ENCODE data around the gene HECW1.
"Not testable (repeated sequence)": the region's sequence is repeated elsewhere in the genome, so short reads cannot be mapped to it uniquely, and the experiment has no call there.

Gene HECW1

DNA sequence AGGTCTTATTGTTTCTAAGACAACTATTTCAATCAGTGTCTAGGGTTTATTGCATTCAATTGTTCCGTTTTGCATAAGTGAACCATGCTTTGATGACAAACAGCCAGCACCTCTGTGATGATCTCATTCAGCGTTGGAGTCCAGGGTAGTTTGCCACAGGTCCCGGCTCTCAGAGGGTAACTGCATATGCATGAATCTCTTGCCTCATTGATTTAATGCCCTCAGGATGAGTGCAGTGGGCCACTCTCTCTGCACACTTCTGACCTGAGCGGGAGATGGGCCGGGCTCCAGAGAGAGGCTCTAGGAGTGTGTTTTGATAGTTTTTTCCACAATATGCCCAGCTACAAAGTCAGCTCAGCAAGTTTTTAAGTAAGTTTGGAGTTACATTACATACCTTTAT lies 83.9 kb downstream of the HECW1 start:
- H3K9ac ChIP-seq, result no peak overlapping the region
- H3K4me1 ChIP-seq, result peaks cover 23 to 29% (median 27%) of the 10 kb centered on the region in 10 experiments
- TF ChIP-seq Cebpa-rat (IDR thresholded peaks at IDR 0.05), result no peak
- no peaks in the 10 kb centered on the region for H3K27me3 ChIP-seq
- H3K36me3 ChIP-seq, result 0 out of 22 replicates have a peak, but pooled peaks cover 0 to 5% (median 0%) of the 10 kb centered on the region in 11 experiments
- H3K9me3 ChIP-seq (replicated peaks in 1 of 11), result no peaks in the 10 kb centered on the region
- H3K27ac ChIP-seq, result no peak overlapping the region
- H3K4me2 ChIP-seq, result no peak overlapping the region
- no peak overlapping the region for H3K4me3 ChIP-seq
- no peaks in the 10 kb centered on the region for H4K20me1 ChIP-seq

DNA sequence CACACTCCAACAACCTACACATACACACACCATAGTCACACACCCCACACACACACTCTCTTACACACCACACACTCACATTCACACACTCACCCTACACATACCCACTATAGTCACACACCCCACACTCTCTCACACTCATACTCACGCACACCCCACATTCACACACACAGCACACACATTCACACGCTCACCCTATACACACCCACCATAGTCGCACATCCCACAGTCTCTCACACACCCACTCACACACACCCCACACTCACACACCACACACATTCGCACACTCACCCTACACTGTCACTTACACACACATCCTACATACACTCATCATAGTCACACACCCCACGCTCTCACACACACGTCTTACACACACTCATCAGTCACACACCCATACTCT lies 85.6 kb downstream of the HECW1 start:
- TF ChIP-seq Cebpa-rat (IDR thresholded peaks at IDR 0.05), result no peak
- no peaks in the 10 kb centered on the region for H3K27me3 ChIP-seq
- H3K27ac ChIP-seq, result peak overlapping the region in 4 of 11 experiments; percentile 8 to 54 (median 32); a peak in 5 of 22 replicates
- H3K4me3 ChIP-seq, result no peak overlapping the region
- H3K4me2 ChIP-seq, result peak overlapping the region in 4 of 11 experiments; percentile 56 to 82 (median 72); a peak in 4 of 22 replicates
- H3K4me1 ChIP-seq, result peaks cover 23 to 29% (median 27%) of the 10 kb centered on the region in 10 experiments
- no peak overlapping the region for H3K9ac ChIP-seq
- no peaks in the 10 kb centered on the region for H3K9me3 ChIP-seq (replicated peaks in 1 of 11)
- H3K36me3 ChIP-seq, result 0 out of 22 replicates have a peak, but pooled peaks cover 0 to 5% (median 0%) of the 10 kb centered on the region in 11 experiments
- H4K20me1 ChIP-seq, result no peaks in the 10 kb centered on the region

DNA sequence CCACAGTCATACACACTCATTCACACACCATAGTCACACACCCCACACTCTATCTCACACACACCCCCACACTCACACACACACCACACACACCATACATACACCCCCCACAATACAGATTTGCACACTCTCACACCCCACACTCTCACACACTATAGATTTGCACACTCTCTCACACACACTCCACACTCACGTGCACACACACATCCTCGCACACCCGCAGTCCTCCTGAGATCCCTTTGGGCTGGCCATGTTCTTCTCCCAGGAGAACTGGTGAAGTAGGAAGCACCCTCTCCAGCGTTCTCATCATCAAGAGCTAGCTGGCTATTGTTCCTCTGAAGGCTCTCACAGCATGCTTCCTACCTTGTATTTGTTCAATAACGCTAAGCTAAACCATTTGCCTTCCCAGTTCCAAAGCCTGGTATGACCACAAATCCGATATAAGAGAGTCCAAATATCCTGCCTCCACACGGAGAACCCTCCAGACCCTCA lies 86.2 kb downstream of the HECW1 start:
- 0 out of 22 replicates have a peak overlapping the region, but pooled peaks of 1 of the 11 experiments have one; percentile 6 for H3K9ac ChIP-seq
- peak overlapping the region; percentile 56 to 82 (median 70) for H3K4me2 ChIP-seq
- H4K20me1 ChIP-seq, result no peaks in the 10 kb centered on the region
- H3K4me1 ChIP-seq, result peaks cover 23 to 29% (median 27%) of the 10 kb centered on the region in 10 experiments
- peak overlapping the region in 8 of 11 experiments; percentile 8 to 54 (median 20); a peak in 9 of 22 replicates for H3K27ac ChIP-seq
- no peaks in the 10 kb centered on the region for H3K27me3 ChIP-seq
- H3K36me3 ChIP-seq, result 0 out of 22 replicates have a peak, but pooled peaks cover 0 to 5% (median 0%) of the 10 kb centered on the region in 11 experiments
- no peaks in the 10 kb centered on the region for H3K9me3 ChIP-seq (replicated peaks in 1 of 11)
- no peak for TF ChIP-seq Cebpa-rat (IDR thresholded peaks at IDR 0.05)
- no peak overlapping the region for H3K4me3 ChIP-seq

DNA sequence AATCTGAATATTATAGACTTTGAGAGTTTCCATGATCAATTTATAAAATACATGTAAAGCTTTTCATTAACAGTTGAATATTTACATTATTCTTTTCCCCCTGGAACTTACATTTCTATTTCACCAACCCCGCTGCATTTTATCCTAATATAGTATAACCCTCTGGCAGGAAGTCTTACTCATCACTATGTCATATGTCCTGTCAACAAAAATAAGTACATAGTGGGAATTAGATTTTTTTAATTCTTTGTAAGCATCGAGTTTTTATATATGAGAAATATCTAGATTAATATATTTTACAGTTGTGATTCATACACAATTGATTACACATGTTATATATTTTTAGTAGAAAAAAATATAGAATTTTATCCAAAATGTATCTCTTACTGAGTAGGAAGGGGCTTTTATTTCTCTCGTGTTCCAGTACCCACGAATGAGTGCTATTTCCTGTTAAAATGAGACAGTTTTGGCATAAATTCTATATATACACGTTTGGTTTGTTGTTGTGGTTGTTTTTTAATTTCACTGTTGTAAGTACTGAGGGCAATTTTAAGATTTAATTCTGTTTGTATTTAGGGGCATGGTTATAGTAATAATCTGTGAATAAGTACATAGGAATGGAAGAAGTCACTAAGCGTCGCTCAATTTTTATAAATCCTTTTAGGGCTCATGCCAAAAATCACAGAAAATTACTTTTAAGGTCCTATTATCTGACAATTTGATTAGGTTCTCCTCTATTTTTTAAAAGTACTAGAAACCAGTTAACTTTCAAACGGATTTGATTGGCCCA lies 87.1 kb downstream of the HECW1 start:
- Histone ChIP-seq H3K9ac (peak overlapping the region in 1 of 11 experiments; percentile 34; a peak in 1 of 22 replicates), H3K9me3 (replicated peaks in 1 of 11) (no peaks in the 10 kb centered on the region), H3K4me2 (peak overlapping the region; percentile 35 to 82 (median 67); a peak in 20 of 22 replicates), H3K27me3 (no peaks in the 10 kb centered on the region), H3K4me3 (no peak overlapping the region; a peak in 1 of 20 replicates), H3K27ac (peak overlapping the region in 10 of 11 experiments; percentile 24 to 63 (median 45); a peak in 12 of 22 replicates), H3K4me1 (peaks cover 23 to 29% (median 27%) of the 10 kb centered on the region in 10 experiments), H4K20me1 (no peaks in the 10 kb centered on the region), H3K36me3 (0 out of 22 replicates have a peak, but pooled peaks cover 0 to 5% (median 0%) of the 10 kb centered on the region in 11 experiments)
- TF ChIP-seq Cebpa-rat (IDR thresholded peaks at IDR 0.05), result no peak

DNA sequence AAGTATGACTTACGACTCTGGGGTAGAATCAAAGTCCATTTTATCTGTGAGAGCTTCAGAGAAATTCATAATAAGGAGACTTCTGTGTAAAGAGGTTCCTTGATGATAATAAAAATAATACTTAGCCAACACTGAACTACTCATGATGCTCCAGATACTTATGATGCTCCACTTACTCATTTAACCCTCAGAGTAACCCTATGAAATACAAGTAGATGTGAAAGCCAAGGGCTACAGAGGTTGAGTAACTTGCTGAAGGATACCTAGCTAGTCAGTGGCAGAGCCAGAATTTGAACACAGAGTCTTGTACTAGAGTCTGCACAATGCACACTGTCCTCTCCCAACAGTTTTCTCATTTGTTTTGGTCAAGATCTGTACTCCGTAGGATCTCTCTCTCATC lies 89.5 kb downstream of the HECW1 start:
- Histone ChIP-seq H3K4me1 (peaks cover 21 to 29% (median 24%) of the 10 kb centered on the region in 10 experiments), H3K4me3 (no peak overlapping the region), H3K27ac (no peak overlapping the region), H3K27me3 (no peaks in the 10 kb centered on the region), H3K36me3 (0 out of 22 replicates have a peak, but pooled peaks cover 0 to 5% (median 0%) of the 10 kb centered on the region in 11 experiments), H3K9ac (no peak overlapping the region), H3K4me2 (no peak overlapping the region), H4K20me1 (no peaks in the 10 kb centered on the region), H3K9me3 (replicated peaks in 1 of 11) (no peaks in the 10 kb centered on the region)
- no peak for TF ChIP-seq Cebpa-rat (IDR thresholded peaks at IDR 0.05)

GRCh38 chr7:43204081-43204480 lies 91.6 kb downstream of the HECW1 start:
- H3K36me3 ChIP-seq, result no peaks in the 10 kb centered on the region
- H3K4me1 ChIP-seq, result peaks cover 11 to 19% (median 16%) of the 10 kb centered on the region in 10 experiments
- H3K9ac ChIP-seq, result no peak overlapping the region
- no peaks in the 10 kb centered on the region for H4K20me1 ChIP-seq
- no peak overlapping the region for H3K4me3 ChIP-seq
- H3K27me3 ChIP-seq, result no peaks in the 10 kb centered on the region
- H3K27ac ChIP-seq, result no peak overlapping the region
- no peak for TF ChIP-seq Cebpa-rat (IDR thresholded peaks at IDR 0.05)
- H3K9me3 ChIP-seq (replicated peaks in 1 of 11), result no peaks in the 10 kb centered on the region
- no peak overlapping the region for H3K4me2 ChIP-seq

- Histone ChIP-seq H3K9ac (no peak overlapping the region), H3K4me1 (peaks cover 2 to 7% (median 4%) of the 10 kb centered on the region in 10 experiments; a peak in 18 of 20 replicates), H3K27ac (no peak overlapping the region), H3K36me3 (0 out of 22 replicates have a peak, but pooled peaks cover 0 to 6% (median 0%) of the 10 kb centered on the region in 11 experiments), H3K4me2 (no peak overlapping the region), H3K4me3 (no peak overlapping the region), H3K9me3 (replicated peaks in 1 of 11) (no peaks in the 10 kb centered on the region), H3K27me3 (no peaks in the 10 kb centered on the region), H4K20me1 (no peaks in the 10 kb centered on the region)
- no peak for TF ChIP-seq Cebpa-rat (IDR thresholded peaks at IDR 0.05)
These were observed 92.8 kb downstream of the HECW1 start for GRCh38 chr7:43205171-43205795.

DNA sequence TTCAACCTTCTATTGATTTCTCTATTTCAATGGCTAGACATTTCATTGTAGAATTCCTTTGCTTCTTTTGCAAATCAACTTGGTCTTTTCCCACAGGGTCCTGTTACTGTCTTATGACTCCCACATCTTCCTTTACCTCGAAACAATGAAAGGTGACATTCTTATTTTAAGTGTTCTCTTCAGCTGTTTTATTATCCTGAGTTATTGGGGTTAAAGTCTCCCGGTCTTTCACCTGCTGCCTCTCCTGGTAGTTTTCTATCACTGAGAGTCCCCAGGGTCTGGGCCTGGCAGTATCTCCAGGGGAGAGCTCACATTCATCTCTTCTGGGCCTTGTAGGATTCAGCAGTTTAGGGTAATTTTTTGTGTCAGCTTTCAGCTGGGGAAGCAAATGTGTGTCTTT lies 95.8 kb downstream of the HECW1 start:
- H3K36me3 ChIP-seq, result 0 out of 22 replicates have a peak, but pooled peaks cover 0 to 6% (median 0%) of the 10 kb centered on the region in 11 experiments
- no peak overlapping the region for H3K27ac ChIP-seq
- TF ChIP-seq Cebpa-rat (IDR thresholded peaks at IDR 0.05), result no peak
- H3K4me1 ChIP-seq, result no peaks in the 10 kb centered on the region
- no peak overlapping the region for H3K4me3 ChIP-seq
- no peaks in the 10 kb centered on the region for H4K20me1 ChIP-seq
- no peak overlapping the region for H3K4me2 ChIP-seq
- H3K9me3 ChIP-seq (replicated peaks in 1 of 11), result no peaks in the 10 kb centered on the region
- no peaks in the 10 kb centered on the region for H3K27me3 ChIP-seq
- no peak overlapping the region for H3K9ac ChIP-seq

GRCh38 chr7:43210539-43210938 lies 98.1 kb downstream of the HECW1 start:
- not testable (repeated sequence) for H3K36me3 ChIP-seq; H3K9ac ChIP-seq; H4K20me1 ChIP-seq; H3K9me3 ChIP-seq (replicated peaks in 1 of 11); H3K27ac ChIP-seq; H3K4me3 ChIP-seq; H3K4me2 ChIP-seq; H3K27me3 ChIP-seq
- peaks cover 0 to 12% (median 7%) of the 10 kb centered on the region in 10 experiments; a peak in 11 of 20 replicates for H3K4me1 ChIP-seq

Data from BLaER1 treated with 17β-estradiol and CSF1 and Interleukin-3, amounts not matched to agents 10 nM and 100 nM (cell line).